SK-N-SH treated with all-trans-retinoic acid at 6 μM for 48 hours (cell line): Measurements from ENCODE around the gene PSPN.
"Not testable (repeated sequence)": the region's sequence is repeated elsewhere in the genome, so short reads cannot be mapped to it uniquely, and the experiment has no call there.

Experiments used
- ATAC-seq: fragments of 200-7000 bp; cut with Tn5 transposase; 3 replicates; pipeline ENCODE4 v1.9.1; 2020; ENCODE audit warnings: mild to moderate bottlenecking, moderate library complexity
- ARNTL ChIP-seq: fragments of 450-650 bp; formaldehyde crosslinking; IDR thresholded peaks from 2 replicates; pipeline ENCODE4 v1.5.0; 2020; ENCODE audit warnings: low read depth, mild to moderate bottlenecking, moderate library complexity, borderline replicate concordance
- BACH2 ChIP-seq: fragments of 250-450 bp; sonication (Bioruptor Pico); IDR thresholded peaks from 2 replicates; pipeline ENCODE4 v1.9.0; 2021; ENCODE audit warnings: mild to moderate bottlenecking, borderline replicate concordance
- CREB5 ChIP-seq: fragments of 250-450 bp; sonication (Bioruptor Pico); IDR thresholded peaks from 2 replicates; pipeline ENCODE4 v1.5.1; 2020; ENCODE audit warnings: low read depth, mild to moderate bottlenecking, moderate library complexity
- CSDC2 ChIP-seq: fragments of 250-450 bp; sonication (Bioruptor Pico); IDR thresholded peaks from 2 replicates; pipeline ENCODE4 v1.5.0; 2020; ENCODE audit warnings: mild to moderate bottlenecking, moderate library complexity
- CSRNP3 ChIP-seq: fragments of 250-450 bp; sonication (Bioruptor Pico); IDR thresholded peaks from 2 replicates; pipeline ENCODE4 v1.5.1; 2021; ENCODE audit warnings: mild to moderate bottlenecking, moderate library complexity
- ESRRG ChIP-seq: fragments of 250-450 bp; sonication (Bioruptor Pico); IDR thresholded peaks from 2 replicates; pipeline ENCODE4 v1.6.1; 2021; ENCODE audit warnings: mild to moderate bottlenecking
- GLIS3 ChIP-seq: fragments of 250-450 bp; sonication (Bioruptor Pico); IDR thresholded peaks from 2 replicates; pipeline ENCODE4 v1.5.0; 2020; ENCODE audit warnings: mild to moderate bottlenecking, moderate library complexity
- ISL1 ChIP-seq: fragments of 250-450 bp; sonication (Bioruptor Pico); IDR thresholded peaks from 2 replicates; pipeline ENCODE4 v2.1.2; 2022; ENCODE audit warnings: mild to moderate bottlenecking, moderate library complexity
- OSR1 ChIP-seq: fragments of 250-450 bp; sonication (Bioruptor Pico); IDR thresholded peaks from 2 replicates; pipeline ENCODE4 v1.8.0; 2022; ENCODE audit warnings: moderate library complexity, mild to moderate bottlenecking, inconsistent platforms
- PATZ1 ChIP-seq: fragments of 250-450 bp; sonication (Bioruptor Pico); IDR thresholded peaks from 2 replicates; pipeline ENCODE4 v1.8.0; 2020; ENCODE audit warnings: mild to moderate bottlenecking, moderate library complexity, borderline replicate concordance
- POU6F1 ChIP-seq: fragments of 250-450 bp; sonication (Bioruptor Pico); IDR thresholded peaks from 2 replicates; pipeline ENCODE4 v1.8.0; 2021; ENCODE audit warnings: low read depth, mild to moderate bottlenecking, moderate library complexity, borderline replicate concordance
- PPARA ChIP-seq: fragments of 250-450 bp; sonication (Bioruptor Pico); IDR thresholded peaks from 2 replicates; pipeline ENCODE4 v1.5.0; 2020; ENCODE audit warnings: mild to moderate bottlenecking, borderline replicate concordance
- RARB ChIP-seq: fragments of 250-450 bp; sonication (Bioruptor Pico); IDR thresholded peaks from 2 replicates; pipeline ENCODE4 v1.8.0; 2021; ENCODE audit warnings: mild to moderate bottlenecking, moderate library complexity
- SNAI2 ChIP-seq: fragments of 250-450 bp; sonication (Bioruptor Pico); IDR thresholded peaks from 2 replicates; pipeline ENCODE4 v1.5.0; 2020; ENCODE audit warnings: mild to moderate bottlenecking, moderate library complexity
- TCF4 ChIP-seq: fragments of 250-450 bp; sonication (Bioruptor Pico); IDR thresholded peaks from 2 replicates; pipeline ENCODE4 v1.8.0; 2021; ENCODE audit warnings: mild to moderate bottlenecking, moderate library complexity, borderline replicate concordance
- ZC3H10 ChIP-seq: fragments of 250-450 bp; sonication (Bioruptor Pico); IDR thresholded peaks from 2 replicates; pipeline ENCODE4 v1.5.1; 2021; ENCODE audit warnings: mild to moderate bottlenecking, moderate library complexity
- ZFP3 ChIP-seq: fragments of 250-450 bp; sonication (Bioruptor Pico); IDR thresholded peaks from 2 replicates; pipeline ENCODE4 v1.5.0; 2020; ENCODE audit warnings: mild to moderate bottlenecking, moderate library complexity
- ZNF565 ChIP-seq: fragments of 450-650 bp; formaldehyde crosslinking; conservative IDR thresholded peaks from 2 replicates; pipeline ENCODE4 v1.5.0; 2020; ENCODE audit warnings: low read depth, mild to moderate bottlenecking, moderate library complexity
- ZNF70 ChIP-seq: fragments of 450-650 bp; formaldehyde crosslinking; IDR thresholded peaks from 2 replicates; pipeline ENCODE4 v1.5.0; 2020; ENCODE audit warnings: mild to moderate bottlenecking, moderate library complexity
- ZNF8 ChIP-seq: fragments of 450-650 bp; formaldehyde crosslinking; IDR thresholded peaks from 2 replicates; pipeline ENCODE4 v1.5.0; 2020; ENCODE audit warnings: mild to moderate bottlenecking, moderate library complexity

The PSPN gene

DNA sequence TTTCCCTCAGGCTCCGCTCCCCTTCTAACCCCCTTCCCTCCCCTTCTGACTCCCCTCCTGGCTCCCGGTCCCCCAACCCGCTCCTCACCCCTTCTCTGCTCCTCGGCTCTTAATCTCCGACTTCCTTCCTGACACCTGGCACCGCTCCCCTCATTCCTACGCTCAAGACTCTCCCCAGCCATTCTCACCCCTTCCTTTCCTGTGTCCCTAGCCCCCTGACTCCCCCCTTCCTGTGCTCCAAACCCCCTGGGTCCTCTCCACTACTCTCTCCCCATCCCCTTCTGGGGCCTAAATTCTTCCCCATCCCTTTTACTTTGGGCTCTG is 13.7 kb downstream of the PSPN start:
- no peak for TF ChIP-seq ZFP3 (CRISPR knock-in tag)
- ATAC-seq, result peak; percentile 49

- not testable (repeated sequence) for ATAC-seq
Measured at GRCh38 chr19:6360857-6361216, 14.9 kb downstream of the PSPN start.

- ATAC-seq, result not testable (repeated sequence)
Measured at GRCh38 chr19:6360445-6360844, 15.3 kb downstream of the PSPN start.

DNA sequence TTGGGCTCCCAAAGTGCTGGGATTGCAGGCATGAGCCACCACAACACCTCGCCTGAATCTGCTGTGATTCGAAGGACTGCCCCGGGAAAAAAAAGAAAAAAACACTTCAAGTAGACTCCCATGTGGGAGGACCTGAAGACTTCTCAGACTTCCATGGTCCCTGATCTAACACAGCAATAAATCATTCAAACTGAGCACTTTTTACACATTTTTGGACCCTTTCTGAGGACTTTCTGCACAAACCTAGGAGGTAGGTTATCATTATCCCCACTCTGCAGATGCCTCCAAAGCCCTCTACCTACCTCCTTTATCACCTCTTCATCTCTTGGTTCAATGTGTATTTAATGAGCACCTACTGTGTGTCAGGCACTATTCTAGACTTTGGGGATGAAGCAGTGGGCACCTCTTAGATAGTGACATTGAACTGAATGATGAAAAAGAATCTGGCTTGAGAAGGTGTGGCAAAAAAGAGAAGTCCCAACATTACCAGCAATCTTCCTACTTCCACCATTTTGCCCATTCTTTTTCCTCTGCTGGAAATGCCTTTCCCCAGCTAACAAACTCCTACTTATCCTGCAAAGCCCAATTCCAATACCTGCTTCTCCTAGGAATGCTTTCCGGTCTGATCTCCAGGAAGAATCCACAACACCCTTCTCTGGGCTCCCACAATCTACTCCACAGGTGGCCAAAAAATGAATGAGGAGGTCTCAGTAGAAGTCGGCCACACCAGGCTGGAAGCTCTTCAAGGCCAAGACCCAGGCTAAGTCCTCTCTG is 16.0 kb downstream of the PSPN start:
- TF ChIP-seq ZFP3 (CRISPR knock-in tag) (peak; percentile 93), RARB (no peak)
- ATAC-seq, result no peak

GRCh38 chr19:6358003-6358402 is 17.7 kb downstream of the PSPN start:
- ATAC-seq, result no peak
- no peak for TF ChIP-seq RARB
- TF ChIP-seq CREB5 (CRISPR knock-in tag), result no peak
- TF ChIP-seq ZNF70 (CRISPR knock-in tag), result no peak
- TF ChIP-seq TCF4 (CRISPR knock-in tag), result no peak
- no peak for TF ChIP-seq SNAI2 (CRISPR knock-in tag)
- no peak for TF ChIP-seq ZNF565 (CRISPR knock-in tag)
- TF ChIP-seq CSDC2 (CRISPR knock-in tag), result no peak
- TF ChIP-seq CSRNP3 (CRISPR knock-in tag), result no peak
- no peak for TF ChIP-seq PATZ1 (CRISPR knock-in tag)

GRCh38 chr19:6357174-6357573 is 18.6 kb downstream of the PSPN start:
- TF ChIP-seq ESRRG (no peak), BACH2 (no peak), CSRNP3 (CRISPR knock-in tag) (no peak), ARNTL (CRISPR knock-in tag) (no peak), ZNF8 (CRISPR knock-in tag) (no peak), POU6F1 (no peak), RARB (no peak), OSR1 (CRISPR knock-in tag) (no peak), ISL1 (CRISPR knock-in tag) (no peak), TCF4 (CRISPR knock-in tag) (no peak), PATZ1 (CRISPR knock-in tag) (no peak), GLIS3 (CRISPR knock-in tag) (no peak), ZC3H10 (CRISPR knock-in tag) (no peak), CSDC2 (CRISPR knock-in tag) (no peak), ZNF565 (CRISPR knock-in tag) (no peak), ZFP3 (CRISPR knock-in tag) (no peak), CREB5 (CRISPR knock-in tag) (no peak), PPARA (CRISPR knock-in tag) (no peak), SNAI2 (CRISPR knock-in tag) (no peak), ZNF70 (CRISPR knock-in tag) (no peak)
- no peak for ATAC-seq
